OCI-LY3 (cell line): Measurements from ENCODE around the gene RNASET2.

Source experiments
- H2AFZ ChIP-seq: fragments of 200-600, 300-600 bp; shearing (Covaris generic); 2 replicates; pipeline ENCODE4 v1.6.0; 2014; ENCODE audit warnings: antibody characterized with exemption, low read depth, low read length
- H3K27ac ChIP-seq: fragments of 200-600, 300-600 bp; sonication (generic); 2 replicates; pipeline ENCODE4 v1.5.1; 2014; ENCODE audit warnings: mild to moderate bottlenecking, low read length, moderate library complexity, mixed read lengths
- H3K27me3 ChIP-seq: fragments of 200-600, 300-600 bp; sonication (generic); 2 replicates; pipeline ENCODE4 v1.6.1; 2014; ENCODE audit warnings: low read depth, low read length, mixed read lengths
- H3K36me3 ChIP-seq: fragments of 200-600, 300-600 bp; sonication (generic); replicated peaks from 2 replicates; pipeline ENCODE3; 2014; ENCODE audit warnings: low read depth, low read length, mixed read lengths
- H3K4me1 ChIP-seq: fragments of 300-600, 200-600 bp; sonication (generic); 2 replicates; pipeline ENCODE4 v1.6.1; 2014; ENCODE audit warnings: low read length, mixed read lengths
- H3K4me2 ChIP-seq: fragments of 200-600, 300-600 bp; sonication (generic); 2 replicates; pipeline ENCODE4 v1.6.1; 2014; ENCODE audit warnings: low read length, mixed read lengths
- H3K4me3 ChIP-seq: fragments of 300-600, 200-600 bp; sonication (generic); 2 replicates; pipeline ENCODE4 v1.5.1; 2014; ENCODE audit warnings: antibody characterized with exemption, mild to moderate bottlenecking, low read length, moderate library complexity
- H3K79me2 ChIP-seq: fragments of 300-600, 200-600 bp; shearing (Covaris generic); 2 replicates; pipeline ENCODE4 v1.6.1; 2014; ENCODE audit warnings: mild to moderate bottlenecking, low read length, mixed read lengths
- H3K9ac ChIP-seq: fragments of 300-600, 200-600 bp; shearing (Covaris generic); 2 replicates; pipeline ENCODE4 v1.6.0; 2014; ENCODE audit warnings: mild to moderate bottlenecking, low read length, moderate library complexity
- H3K9me3 ChIP-seq: fragments of 200-600, 300-600 bp; shearing (Covaris generic); 2 replicates; pipeline ENCODE4 v1.6.1; 2014; ENCODE audit warnings: low read length, mixed read lengths; ENCODE audit not compliant: insufficient read depth
- H4K20me1 ChIP-seq: fragments of 200-600, 300-600 bp; sonication (generic); 2 replicates; pipeline ENCODE4 v1.6.1; 2016; ENCODE audit warnings: low read length, mixed read lengths; ENCODE audit not compliant: insufficient read depth
- CTCF ChIP-seq: fragments of 200-600, 300-600 bp; sonication (generic); IDR thresholded peaks from 2 replicates; pipeline ENCODE4 v1.5.1; 2014; ENCODE audit warnings: antibody characterized with exemption, low read length, low read depth
- EZH2phosphoT487 ChIP-seq: fragments of 200-600 bp; shearing (Covaris generic); IDR thresholded peaks from 2 replicates; pipeline ENCODE4 v1.6.1; 2018; ENCODE audit warnings: antibody characterized with exemption, mixed run types, low read depth

RNASET2 gene

DNA sequence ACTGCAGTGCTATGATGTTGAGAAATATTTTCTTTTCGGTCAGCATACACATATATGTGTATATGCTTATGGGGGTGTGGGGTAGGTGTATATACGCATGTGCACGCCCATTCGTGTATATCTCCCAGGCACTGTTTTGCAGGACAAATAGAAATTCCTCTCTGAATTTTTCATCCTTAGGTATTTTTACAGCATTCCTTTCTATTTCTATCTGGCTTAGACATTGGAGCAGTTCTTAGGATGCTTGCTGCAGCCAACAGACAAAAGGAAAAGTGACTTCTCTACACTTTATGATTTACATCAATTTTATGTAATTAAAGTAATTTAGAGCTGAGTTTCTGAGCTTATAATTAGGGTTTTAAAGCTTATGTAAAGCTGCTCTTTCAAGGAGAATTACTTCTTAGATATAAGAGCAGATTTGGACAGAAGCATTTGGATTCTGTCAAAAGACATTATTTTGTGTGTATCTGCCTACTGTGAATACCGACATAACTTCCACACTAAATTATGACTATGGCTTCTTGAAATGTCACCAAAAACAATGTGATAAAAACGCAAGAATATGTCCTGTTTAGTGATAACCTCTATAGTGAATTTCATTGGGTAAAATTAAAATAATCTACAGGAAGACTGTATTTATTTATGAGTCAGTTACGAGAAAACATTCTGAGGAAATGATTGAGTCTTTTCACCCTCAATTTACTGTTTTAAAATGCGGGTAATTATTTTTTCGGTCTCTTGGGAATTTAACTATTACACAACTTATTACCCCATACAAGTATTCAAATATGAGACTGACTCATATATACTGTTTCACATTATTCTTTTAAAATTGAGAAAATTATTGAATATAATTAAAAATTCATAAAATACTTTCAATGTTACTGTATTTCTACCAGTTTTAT, 21.5 kb upstream of the RNASET2 start:
- peaks cover 2% of the 10 kb centered on the region for H3K36me3 ChIP-seq
- TF ChIP-seq CTCF: no peak
- TF ChIP-seq EZH2phosphoT487: no peak
- no peak overlapping the region for H3K4me3 ChIP-seq
- H3K27ac ChIP-seq: no peak overlapping the region
- H3K9ac ChIP-seq: no peak overlapping the region
- H3K4me2 ChIP-seq: no peak overlapping the region
- H3K9me3 ChIP-seq: no peaks in the 10 kb centered on the region
- H3K79me2 ChIP-seq: no peaks in the 10 kb centered on the region
- H4K20me1 ChIP-seq: no peaks in the 10 kb centered on the region
- no peak overlapping the region for H2AFZ ChIP-seq
- H3K4me1 ChIP-seq: no peaks in the 10 kb centered on the region
- no peaks in the 10 kb centered on the region for H3K27me3 ChIP-seq

DNA sequence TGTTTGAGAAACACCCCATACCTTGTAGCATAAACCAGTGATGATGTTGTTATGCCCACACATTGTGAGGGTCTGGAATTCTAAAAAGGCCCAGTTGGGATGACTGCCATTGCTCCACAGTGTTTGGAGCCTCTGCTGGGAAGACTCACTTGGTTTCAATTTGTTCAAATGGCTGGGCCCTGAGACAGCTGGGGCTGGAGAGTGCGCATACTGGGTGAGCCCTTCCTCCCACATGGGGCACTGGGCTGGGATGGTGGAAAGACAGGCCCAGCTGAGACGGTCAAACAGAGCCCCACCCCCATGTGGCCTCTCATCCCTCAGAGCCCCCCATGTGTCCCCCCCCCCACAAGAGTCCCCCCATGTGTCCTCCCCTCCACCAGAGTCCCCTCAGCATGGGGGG, 20.3 kb upstream of the RNASET2 start:
- Histone ChIP-seq H2AFZ (no peak overlapping the region), H3K9me3 (no peaks in the 10 kb centered on the region), H3K27ac (no peak overlapping the region), H3K79me2 (no peaks in the 10 kb centered on the region), H3K4me3 (no peak overlapping the region), H3K27me3 (no peaks in the 10 kb centered on the region), H3K9ac (no peak overlapping the region), H3K4me2 (no peak overlapping the region), H3K36me3 (no peaks in the 10 kb centered on the region), H3K4me1 (no peaks in the 10 kb centered on the region), H4K20me1 (no peaks in the 10 kb centered on the region)
- TF ChIP-seq EZH2phosphoT487 (no peak), CTCF (no peak)

DNA sequence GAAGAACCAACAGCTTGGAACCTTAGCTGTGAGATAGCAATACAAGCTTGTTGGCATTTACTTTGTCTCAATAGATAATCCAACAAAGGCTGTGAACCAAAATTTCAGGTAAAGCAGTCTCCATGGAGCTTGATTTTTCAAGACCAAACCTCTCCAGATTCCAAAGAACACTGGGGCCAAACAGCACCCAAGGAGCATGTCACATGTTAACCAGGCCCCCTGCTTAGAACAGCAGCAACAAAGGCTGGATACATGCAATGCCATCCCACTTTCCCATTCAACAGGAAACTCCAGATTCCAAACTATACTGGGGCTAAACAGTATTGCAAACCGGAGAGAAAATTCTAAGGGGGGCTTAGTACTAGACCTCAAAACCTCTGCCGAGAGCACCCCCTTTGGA, 15.8 kb upstream of the RNASET2 start:
- H3K4me3 ChIP-seq: no peak overlapping the region
- H3K4me2 ChIP-seq: no peak overlapping the region
- no peaks in the 10 kb centered on the region for H4K20me1 ChIP-seq
- no peaks in the 10 kb centered on the region for H3K36me3 ChIP-seq
- no peaks in the 10 kb centered on the region for H3K4me1 ChIP-seq
- H3K27me3 ChIP-seq: no peaks in the 10 kb centered on the region
- H3K9ac ChIP-seq: no peak overlapping the region
- H2AFZ ChIP-seq: no peak overlapping the region
- no peak overlapping the region for H3K27ac ChIP-seq
- H3K79me2 ChIP-seq: no peaks in the 10 kb centered on the region
- H3K9me3 ChIP-seq: no peaks in the 10 kb centered on the region
- no peak for TF ChIP-seq CTCF
- TF ChIP-seq EZH2phosphoT487: no peak

GRCh38 chr6:166971271-166971670, 14.9 kb upstream of the RNASET2 start:
- Histone ChIP-seq H3K4me3 (no peak overlapping the region), H4K20me1 (no peaks in the 10 kb centered on the region), H3K36me3 (no peaks in the 10 kb centered on the region), H3K4me1 (no peaks in the 10 kb centered on the region), H3K4me2 (no peak overlapping the region), H3K27me3 (no peaks in the 10 kb centered on the region), H3K9me3 (no peaks in the 10 kb centered on the region), H3K9ac (no peak overlapping the region), H3K79me2 (no peaks in the 10 kb centered on the region), H2AFZ (no peak overlapping the region), H3K27ac (no peak overlapping the region)
- TF ChIP-seq EZH2phosphoT487: no peak
- TF ChIP-seq CTCF: no peak
